ENCODE results near the gene FAR1.

DNA sequence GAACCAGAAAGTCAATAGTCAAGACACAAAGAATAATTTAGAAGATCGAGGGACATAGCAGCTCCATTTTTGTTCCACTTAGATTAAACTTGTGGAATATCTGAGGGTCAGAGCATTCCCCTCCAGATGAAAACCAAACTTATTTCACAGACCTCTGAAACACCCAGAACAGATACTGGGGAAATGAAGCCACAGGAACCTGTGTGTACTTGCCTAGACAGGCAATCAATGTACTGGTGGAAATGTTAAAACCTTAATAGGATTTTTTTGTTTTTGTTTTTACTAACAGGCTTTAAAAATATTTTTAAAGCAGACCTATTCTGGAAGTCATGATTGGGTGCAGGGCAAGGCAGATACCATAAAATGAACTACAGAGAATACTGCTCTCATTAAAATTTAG lies 4.1 kb upstream of the FAR1 start:
- TF ChIP-seq ZBTB7A (IDR thresholded peaks at IDR 0.05; ENCODE audit: low read depth) = no peak
- no peak for TF ChIP-seq EP300 (IDR thresholded peaks at IDR 0.05; ENCODE audit: borderline replicate concordance)
- no peak for TF ChIP-seq FOXM1 (IDR thresholded peaks at IDR 0.05; ENCODE audit: borderline replicate concordance, low read depth)
- TF ChIP-seq CREB1 (IDR thresholded peaks at IDR 0.05; ENCODE audit: low read depth) = no peak
- TF ChIP-seq EGR1 (IDR thresholded peaks at IDR 0.05) = no peak
- TF ChIP-seq YY1 (IDR thresholded peaks at IDR 0.05; ENCODE audit: low read depth) = no peak
- TF ChIP-seq RAD21 (IDR thresholded peaks at IDR 0.05; ENCODE audit: low read depth) = no peak
